Endodermal cell (in vitro differentiated cells): ENCODE results near the gene SPON2. TPM values are rescaled to one million over a fixed set of nuclear protein-coding genes. Genes with fewer than 3 reads are reported as not detected.

Experiments
- DNase-seq: peaks from one replicate; pipeline ENCODE4 v3.0.0-alpha.2; 2017
- H3K27ac ChIP-seq: 2 replicates; pipeline ENCODE4 v1.5.1; 2013; ENCODE audit warnings: mild to moderate bottlenecking, low read depth, low read length, moderate library complexity
- H3K27me3 ChIP-seq: 2 replicates; pipeline ENCODE4 v1.6.1; 2013; ENCODE audit warnings: mild to moderate bottlenecking, low read length, moderate library complexity; ENCODE audit not compliant: insufficient read depth, control insufficient read depth, poor library complexity, severe bottlenecking
- H3K36me3 ChIP-seq: 2 replicates; pipeline ENCODE4 v1.7.0; 2013; ENCODE audit warnings: mild to moderate bottlenecking, low read length, moderate library complexity; ENCODE audit not compliant: control insufficient read depth, insufficient read depth
- H3K4me1 ChIP-seq: one replicate; pipeline ENCODE4 v1.7.0; 2013; ENCODE audit warnings: low read length; ENCODE audit not compliant: control insufficient read depth, insufficient read depth
- H3K4me3 ChIP-seq: 2 replicates; pipeline ENCODE4 v1.5.1; 2013; ENCODE audit warnings: mild to moderate bottlenecking, low read length, moderate library complexity
- H3K9ac ChIP-seq: 2 replicates; pipeline ENCODE4 v1.6.1; 2013; ENCODE audit warnings: mild to moderate bottlenecking, low read length, moderate library complexity; ENCODE audit not compliant: poor library complexity, severe bottlenecking; ENCODE audit errors: extremely low read depth
- H3K9me3 ChIP-seq: 2 replicates; pipeline ENCODE4 v1.6.1; 2013; ENCODE audit warnings: mild to moderate bottlenecking, low read length, moderate library complexity; ENCODE audit not compliant: control insufficient read depth
- H3K27ac Mint-ChIP-seq: 2 replicates; pipeline ENCODE4 v1.8.0; 2020; ENCODE audit warnings: mixed read lengths
- H3K27me3 Mint-ChIP-seq: 2 replicates; pipeline ENCODE4 v1.8.0; 2021; ENCODE audit warnings: mild to moderate bottlenecking, mixed read lengths; ENCODE audit not compliant: insufficient read depth
- H3K36me3 Mint-ChIP-seq: 2 replicates; pipeline ENCODE4 v1.8.0; 2020; ENCODE audit warnings: low read depth, mixed read lengths
- H3K4me1 Mint-ChIP-seq: 2 replicates; pipeline ENCODE4 v1.8.0; 2020; ENCODE audit warnings: mixed read lengths
- H3K4me3 Mint-ChIP-seq: 2 replicates; pipeline ENCODE4 v1.8.0; 2020; ENCODE audit warnings: mild to moderate bottlenecking, moderate library complexity, mixed read lengths
- H3K9me3 Mint-ChIP-seq: 2 replicates; pipeline ENCODE4 v1.8.0; 2020; ENCODE audit warnings: mild to moderate bottlenecking, mixed read lengths
- CTCF ChIP-seq: fragments of 200-600 bp; sonication (generic); conservative IDR thresholded peaks from 2 replicates; pipeline ENCODE4 v1.5.0; 2021; ENCODE audit warnings: antibody characterized with exemption, mild to moderate bottlenecking
- WGBS, 2 experiments: methylation state at CpG; one replicate each; pipeline versions ENCODE4 v1.1.5 to v1.1.7; 2013; ENCODE audit warnings: missing lambda C conversion rate in 2 of 2, mixed read lengths in 1 of 2; ENCODE audit not compliant: insufficient coverage in 1 of 2, insufficient read length in 1 of 2; 5-methylcytosine and 5-hydroxymethylcytosine counted together
- total RNA-seq, 2 donors: library from RNA; stranded (reverse); fragmentation: NEBNext Ultra II Directional in 1 of 2; extraction: Animal tissue kit (Norgen Biotek cat#: 25700) in 1 of 2; gene quantifications; 2 replicates in 1 of 2; 3 replicates in 1 of 2; pipeline ENCODE4 v1.2.1, GENCODE V29; 2021

SPON2 gene
- total RNA-seq, 2 donors from 2014 or later: 1.4 to 2.6 TPM

DNA sequence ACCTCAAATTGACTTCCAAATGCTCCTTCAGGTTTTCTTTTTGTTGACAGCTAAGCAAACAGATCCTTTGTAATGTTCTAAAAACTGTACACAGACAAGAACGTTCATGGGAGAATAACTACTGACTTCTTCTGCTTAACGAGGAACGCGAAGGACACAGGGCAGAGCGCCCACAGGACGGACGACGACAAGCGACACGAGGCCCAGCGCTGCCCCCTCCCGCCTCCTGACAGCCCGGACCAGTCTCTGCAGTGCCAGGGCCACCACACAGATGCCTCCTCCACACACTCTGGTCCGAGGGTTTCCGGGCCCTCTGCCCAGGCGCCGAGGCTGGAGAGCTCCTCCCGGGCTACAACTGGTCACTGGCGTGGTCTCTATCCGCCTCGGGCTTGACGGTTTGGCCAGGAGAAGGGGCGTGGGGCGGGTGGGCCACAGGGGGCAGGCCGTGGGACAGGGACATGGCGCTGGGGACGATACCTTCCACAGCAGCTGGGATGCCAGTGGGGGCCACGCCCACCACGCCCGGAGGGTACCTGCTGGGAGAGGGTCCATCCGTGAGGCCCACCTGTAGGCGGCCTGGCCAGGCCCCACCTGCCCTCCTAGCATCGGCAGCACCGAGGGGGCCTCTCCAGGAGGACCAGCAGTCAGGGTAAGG lies 39.6 kb upstream of the SPON2 start:
- H3K9me3 ChIP-seq: no peaks in the 10 kb centered on the region
- H3K27me3 ChIP-seq: no peaks in the 10 kb centered on the region
- peaks cover 12% of the 10 kb centered on the region for H3K36me3 ChIP-seq

GRCh38 chr4:1211371-1211770 lies 39.0 kb upstream of the SPON2 start:
- no peaks in the 10 kb centered on the region for H3K27me3 Mint-ChIP-seq
- H3K4me1 Mint-ChIP-seq: no peaks in the 10 kb centered on the region
- Histone ChIP-seq H3K27me3 (no peaks in the 10 kb centered on the region), H3K4me3 (no peak overlapping the region), H3K9me3 (no peaks in the 10 kb centered on the region), H3K36me3 (peaks cover 9% of the 10 kb centered on the region), H3K9ac (no peak overlapping the region), H3K4me1 (no peaks in the 10 kb centered on the region), H3K27ac (peak overlapping the region; percentile 18)
- no peaks in the 10 kb centered on the region for H3K9me3 Mint-ChIP-seq
- no peak overlapping the region for H3K4me3 Mint-ChIP-seq
- 96 to 97% methylated on average over 3 to 13 of the region's 13 CpGs for WGBS, 2 experiments
- TF ChIP-seq CTCF: no peak
- no peak for DNase-seq
- H3K36me3 Mint-ChIP-seq: peaks cover 11% of the 10 kb centered on the region
- no peak overlapping the region for H3K27ac Mint-ChIP-seq

More for the DNA sequence above, 39.6 kb upstream of the SPON2 start:
- no peak overlapping the region for H3K27ac Mint-ChIP-seq
- no peaks in the 10 kb centered on the region for H3K9me3 Mint-ChIP-seq
- Histone ChIP-seq H3K9ac (no peak overlapping the region), H3K4me1 (no peaks in the 10 kb centered on the region), H3K4me3 (no peak overlapping the region), H3K27ac (no peak overlapping the region)
- no peaks in the 10 kb centered on the region for H3K4me1 Mint-ChIP-seq
- H3K4me3 Mint-ChIP-seq: no peak overlapping the region
- 95 to 97% methylated on average over 15 to 34 of the region's 34 CpGs for WGBS, 2 experiments
- no peak for TF ChIP-seq CTCF
- peaks cover 13% of the 10 kb centered on the region for H3K36me3 Mint-ChIP-seq
- no peaks in the 10 kb centered on the region for H3K27me3 Mint-ChIP-seq
- DNase-seq: no peak

GRCh38 chr4:1210971-1211370 lies 38.6 kb upstream of the SPON2 start:
- H3K36me3 ChIP-seq: peaks cover 5% of the 10 kb centered on the region
- 90 to 100% methylated on average over 4 to 10 of the region's 10 CpGs for WGBS, 2 experiments
- H3K9me3 ChIP-seq: no peaks in the 10 kb centered on the region
- Mint-ChIP-seq H3K4me1 (no peaks in the 10 kb centered on the region), H3K27me3 (no peaks in the 10 kb centered on the region), H3K36me3 (peaks cover 11% of the 10 kb centered on the region), H3K27ac (no peak overlapping the region), H3K4me3 (no peak overlapping the region), H3K9me3 (no peaks in the 10 kb centered on the region)
- peak overlapping the region; percentile 89 for H3K27ac ChIP-seq
- no peaks in the 10 kb centered on the region for H3K27me3 ChIP-seq
- H3K4me1 ChIP-seq: no peaks in the 10 kb centered on the region
- no peak for TF ChIP-seq CTCF
- H3K9ac ChIP-seq: no peak overlapping the region
- DNase-seq: no peak
- H3K4me3 ChIP-seq: no peak overlapping the region
